Stimulated activated effector memory CD8-positive, alpha-beta T cell treated with anti-CD3 and anti-CD28 coated beads, Interleukin-12 subunit alpha, Interleukin-12 subunit beta, amount 100 ng/mL, for 72 hours (primary cell): ENCODE data around the gene LONP1.
A peak's percentile ranks its signal among the peaks of the same experiment; 100 is the strongest.

ENCODE experiments used
- ATAC-seq: fragments of 150-1000 bp; cut with Tn5 transposase; 2 replicates; pipeline ENCODE4 v1.10.0; 2021
- DNase-seq, 2 donors: peaks; one replicate each; pipeline ENCODE4 v3.0.0; 2021 to 2022; ENCODE audit warnings: low spot score in 2 of 2
- H3K27ac Mint-ChIP-seq: one replicate; pipeline ENCODE4 v1.8.0; 2022; ENCODE audit warnings: mild to moderate bottlenecking, mixed read lengths
- H3K36me3 Mint-ChIP-seq: one replicate; pipeline ENCODE4 v1.8.0; 2022; ENCODE audit warnings: mild to moderate bottlenecking, mixed read lengths
- H3K4me1 Mint-ChIP-seq: one replicate; pipeline ENCODE4 v1.8.0; 2022; ENCODE audit warnings: mixed read lengths
- H3K4me3 Mint-ChIP-seq: one replicate; pipeline ENCODE4 v1.8.0; 2022; ENCODE audit warnings: mild to moderate bottlenecking, mixed read lengths
- H3K9me3 Mint-ChIP-seq: one replicate; pipeline ENCODE4 v1.8.0; 2022; ENCODE audit warnings: mixed read lengths

LONP1 gene

GRCh38 chr19:5661483-5661882 lies 58.5 kb downstream of the LONP1 start:
- Mint-ChIP-seq H3K4me3 (no peak overlapping the region), H3K4me1 (peaks cover 5% of the 10 kb centered on the region), H3K36me3 (peaks cover 100% of the 10 kb centered on the region), H3K9me3 (no peaks in the 10 kb centered on the region), H3K27ac (no peak overlapping the region)
- ATAC-seq: no peak
- DNase-seq: no peak

- no peak for ATAC-seq
- no peak for DNase-seq
- H3K36me3 Mint-ChIP-seq: peaks cover 100% of the 10 kb centered on the region
- H3K9me3 Mint-ChIP-seq: no peaks in the 10 kb centered on the region
- no peak overlapping the region for H3K4me3 Mint-ChIP-seq
- no peak overlapping the region for H3K27ac Mint-ChIP-seq
- H3K4me1 Mint-ChIP-seq: no peaks in the 10 kb centered on the region
Measured at GRCh38 chr19:5655412-5655811, 64.5 kb downstream of the LONP1 start.

GRCh38 chr19:5654931-5655330 lies 65.0 kb downstream of the LONP1 start:
- peaks cover 100% of the 10 kb centered on the region for H3K36me3 Mint-ChIP-seq
- DNase-seq (no peak), ATAC-seq (no peak)
- H3K9me3 Mint-ChIP-seq: no peaks in the 10 kb centered on the region
- H3K4me3 Mint-ChIP-seq: no peak overlapping the region
- no peaks in the 10 kb centered on the region for H3K4me1 Mint-ChIP-seq
- no peak overlapping the region for H3K27ac Mint-ChIP-seq

DNA sequence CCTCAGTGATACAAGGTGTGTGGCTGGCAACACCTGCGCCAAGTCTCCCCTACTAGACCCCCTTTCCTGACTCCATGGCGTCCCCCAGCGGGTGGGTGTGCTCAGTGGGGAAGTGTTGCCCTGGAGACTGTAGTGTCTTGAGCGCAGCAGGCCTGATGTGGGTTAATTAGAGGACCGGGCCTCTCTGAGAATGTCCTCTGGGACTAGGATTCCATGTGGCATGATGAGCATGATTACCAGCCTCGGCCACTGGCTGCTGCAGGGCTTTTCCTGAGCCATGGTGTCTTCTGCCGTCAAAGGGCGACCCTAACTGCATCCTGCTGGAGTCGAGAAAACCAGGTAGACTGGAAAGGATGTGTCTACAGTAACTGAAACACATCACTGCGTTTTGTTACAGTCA lies 67.7 kb downstream of the LONP1 start:
- DNase-seq (no peak), ATAC-seq (no peak)
- Mint-ChIP-seq H3K27ac (peak overlapping the region; percentile 70), H3K36me3 (peaks cover 96% of the 10 kb centered on the region), H3K9me3 (no peaks in the 10 kb centered on the region), H3K4me3 (no peak overlapping the region), H3K4me1 (peaks cover 1% of the 10 kb centered on the region)

DNA sequence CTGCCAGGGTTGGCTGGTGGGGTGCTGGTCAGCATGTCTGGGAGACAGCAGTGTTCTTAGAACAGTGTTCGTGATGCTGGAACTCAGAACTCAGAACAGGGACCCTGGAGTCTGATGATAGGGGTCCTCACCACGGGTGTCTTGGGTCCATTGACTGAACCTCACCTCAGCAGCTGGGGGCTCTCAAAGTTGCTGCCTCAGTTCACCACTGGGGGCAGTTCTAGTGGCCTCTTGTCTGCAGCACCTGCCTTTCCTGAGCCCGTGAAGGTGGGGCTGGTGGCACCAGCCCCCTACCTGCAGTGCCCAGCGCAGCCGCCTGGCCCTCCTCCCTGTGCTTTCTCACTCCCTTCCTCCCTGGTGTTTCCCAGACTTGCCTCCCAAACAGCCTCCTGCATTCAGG lies 68.6 kb downstream of the LONP1 start:
- DNase-seq: no peak
- no peak for ATAC-seq
- H3K36me3 Mint-ChIP-seq: peaks cover 96% of the 10 kb centered on the region
- H3K9me3 Mint-ChIP-seq: no peaks in the 10 kb centered on the region
- H3K4me3 Mint-ChIP-seq: no peak overlapping the region
- peaks cover 10% of the 10 kb centered on the region for H3K4me1 Mint-ChIP-seq
- H3K27ac Mint-ChIP-seq: no peak overlapping the region

- peaks cover 28% of the 10 kb centered on the region for H3K4me1 Mint-ChIP-seq
- peak overlapping the region; percentile 64 for H3K27ac Mint-ChIP-seq
- peaks cover 96% of the 10 kb centered on the region for H3K36me3 Mint-ChIP-seq
- DNase-seq (no peak), ATAC-seq (no peak)
- H3K9me3 Mint-ChIP-seq: no peaks in the 10 kb centered on the region
- no peak overlapping the region for H3K4me3 Mint-ChIP-seq
Measured at GRCh38 chr19:5648464-5648863, 71.5 kb downstream of the LONP1 start.

DNA sequence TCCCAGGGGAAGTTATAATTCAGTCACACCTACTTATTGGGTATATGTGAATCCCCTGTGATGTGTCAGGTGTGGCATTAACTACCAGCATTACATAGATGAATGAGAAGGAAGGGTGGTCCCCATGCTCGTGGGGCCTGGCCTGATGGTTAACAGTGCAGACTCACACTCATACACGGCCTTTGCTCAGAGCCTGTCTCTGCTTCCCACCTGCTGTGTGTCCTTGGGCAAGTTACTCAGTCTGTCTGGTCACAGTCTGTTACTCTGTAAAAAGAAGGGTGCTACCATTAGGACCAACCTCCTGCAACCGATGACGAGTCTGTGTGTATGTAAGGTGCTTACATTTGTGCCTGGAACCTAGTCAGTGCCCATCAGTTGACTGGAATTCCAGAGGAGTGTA lies 73.2 kb downstream of the LONP1 start:
- Mint-ChIP-seq H3K4me1 (peaks cover 29% of the 10 kb centered on the region), H3K4me3 (no peak overlapping the region), H3K9me3 (no peaks in the 10 kb centered on the region), H3K27ac (peak overlapping the region; percentile 82), H3K36me3 (peaks cover 96% of the 10 kb centered on the region)
- ATAC-seq (no peak), DNase-seq (no peak)

GRCh38 chr19:5645409-5645808 lies 74.5 kb downstream of the LONP1 start:
- Mint-ChIP-seq H3K9me3 (no peaks in the 10 kb centered on the region), H3K36me3 (peaks cover 96% of the 10 kb centered on the region), H3K27ac (peak overlapping the region; percentile 82), H3K4me1 (peaks cover 36% of the 10 kb centered on the region), H3K4me3 (no peak overlapping the region)
- ATAC-seq (no peak), DNase-seq (no peak)

DNA sequence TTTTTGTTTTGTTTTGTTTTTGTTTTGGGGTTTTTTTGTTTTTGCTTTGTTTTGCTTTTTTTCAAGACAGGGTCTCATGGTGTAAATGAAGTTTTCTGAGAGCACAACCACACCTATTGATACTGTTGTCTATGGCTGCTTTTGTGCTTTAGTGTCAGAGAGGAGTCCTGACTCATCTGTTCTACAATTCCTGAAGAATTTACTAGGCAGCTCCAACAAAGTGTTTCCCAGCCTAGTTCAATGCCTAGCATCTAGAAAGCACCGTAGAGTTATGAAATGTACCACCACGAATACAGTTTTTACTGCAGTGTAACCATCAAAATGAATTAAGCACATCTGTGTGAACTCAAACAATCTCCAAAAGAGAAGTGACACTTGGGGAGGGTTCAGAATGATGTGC lies 75.9 kb downstream of the LONP1 start:
- ATAC-seq (no peak), DNase-seq (no peak)
- Mint-ChIP-seq H3K4me1 (peaks cover 42% of the 10 kb centered on the region), H3K27ac (no peak overlapping the region), H3K9me3 (no peaks in the 10 kb centered on the region), H3K36me3 (peaks cover 98% of the 10 kb centered on the region), H3K4me3 (no peak overlapping the region)

GRCh38 chr19:5643060-5643459 lies 76.9 kb downstream of the LONP1 start:
- Mint-ChIP-seq H3K9me3 (no peaks in the 10 kb centered on the region), H3K36me3 (peaks cover 100% of the 10 kb centered on the region), H3K4me1 (peaks cover 42% of the 10 kb centered on the region), H3K4me3 (no peak overlapping the region), H3K27ac (no peak overlapping the region)
- no peak for DNase-seq
- ATAC-seq: no peak

- Mint-ChIP-seq H3K36me3 (peaks cover 100% of the 10 kb centered on the region), H3K4me3 (no peak overlapping the region), H3K27ac (no peak overlapping the region), H3K4me1 (peaks cover 46% of the 10 kb centered on the region), H3K9me3 (no peaks in the 10 kb centered on the region)
- DNase-seq: no peak
- ATAC-seq: no peak
Measured at GRCh38 chr19:5642204-5642603, 77.7 kb downstream of the LONP1 start.
